Uterus (tissue), 4 donors: ENCODE results near the gene ATXN7L1. TPM values are rescaled to one million over a fixed set of nuclear protein-coding genes. Genes with fewer than 3 reads are reported as not detected.

ENCODE experiments used
- DNase-seq, 2 donors: peaks; one replicate each; pipeline ENCODE4 v3.0.0-alpha.2; 2019 to 2020
- H3K27ac ChIP-seq, 2 donors: fragments of 200-600 bp; sonication (generic); 1 replicate in 1 of 2; 2 replicates in 1 of 2; pipeline ENCODE4 v1.5.1; 2016 to 2018
- H3K27me3 ChIP-seq, 2 donors: fragments of 200-600 bp; sonication (generic); one replicate each; pipeline ENCODE4 v1.5.1; 2018 to 2019; ENCODE audit warnings: control low read depth in 1 of 2
- H3K36me3 ChIP-seq, 2 donors: fragments of 200-600 bp; sonication (generic); one replicate each; pipeline ENCODE4 v1.5.1; 2019; ENCODE audit warnings: control low read depth in 1 of 2
- H3K4me1 ChIP-seq, 2 donors: fragments of 200-600 bp; sonication (generic); one replicate each; pipeline ENCODE4 v1.5.1; 2018 to 2019; ENCODE audit warnings: control low read depth in 1 of 2
- H3K4me3 ChIP-seq, 2 donors: fragments of 200-600 bp; sonication (generic); 1 replicate in 1 of 2; 2 replicates in 1 of 2; pipeline ENCODE4 v1.5.1; 2018 to 2019; ENCODE audit warnings: mild to moderate bottlenecking in 1 of 2
- H3K9me3 ChIP-seq, 2 donors: fragments of 200-600 bp; sonication (generic); one replicate each; pipeline ENCODE4 v1.5.1; 2019; ENCODE audit warnings: control low read depth in 1 of 2
- POLR2A ChIP-seq, 2 donors: fragments of 450-650 bp; IDR thresholded peaks; one replicate each; pipeline ENCODE4 v1.6.1; 2016; ENCODE audit warnings: antibody characterized with exemption in 2 of 2, mild to moderate bottlenecking in 1 of 2, moderate library complexity in 1 of 2
- intact Hi-C: fragments of 100-400 bp; cut with DNase I; formaldehyde crosslinking; loops from one replicate; pipeline ENCODE4 v1.15.1; 2023; ENCODE audit warnings: low total_unique reads
- total RNA-seq, 4 donors: library from RNA; depleted of rRNA in 3 of 4; stranded (reverse); fragments of >200 nt in 3 of 4; gene quantifications; one replicate each; pipeline versions ENCODE4 v1.1.0 to v1.2.4, GENCODE V29; 2014 to 2023
- TF ChIP-seq, protein P1 (sequence below), 4 experiments: fragments of 200-600 bp in 2 of 4; fragments of 450-650 bp in 2 of 4; sonication (generic) in 2 of 4; IDR thresholded peaks; one replicate each; pipeline ENCODE4 v1.5.1; 2016 to 2019; ENCODE audit warnings: antibody characterized with exemption in 4 of 4, mild to moderate bottlenecking in 2 of 4, moderate library complexity in 1 of 4
- donor health status: DM: yes; HTN: yes; CAD: no.

ATXN7L1 gene
- total RNA-seq, 4 donors from 2014 or later: 4.4 to 22.4 (median 11.0) TPM

DNA sequence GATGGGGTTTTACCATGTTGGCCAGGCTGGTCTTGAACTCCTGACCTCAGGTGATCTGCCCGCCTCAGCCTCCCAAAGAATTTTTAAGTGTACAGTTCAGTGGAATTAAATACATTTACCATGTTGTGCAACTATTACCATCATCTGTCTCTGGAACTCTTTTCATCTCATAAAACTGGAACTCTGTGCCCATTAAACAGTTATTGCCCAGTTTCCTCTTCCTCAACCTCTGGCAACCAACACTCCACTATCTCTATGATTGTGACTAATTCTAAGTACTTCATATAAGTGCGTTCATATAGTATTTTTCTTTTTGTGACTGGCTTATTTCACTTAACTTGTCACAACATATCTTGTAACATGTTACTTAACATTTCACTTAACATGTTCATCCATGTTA, 41.3 kb upstream of the ATXN7L1 start:
- TF ChIP-seq, protein P1, sequence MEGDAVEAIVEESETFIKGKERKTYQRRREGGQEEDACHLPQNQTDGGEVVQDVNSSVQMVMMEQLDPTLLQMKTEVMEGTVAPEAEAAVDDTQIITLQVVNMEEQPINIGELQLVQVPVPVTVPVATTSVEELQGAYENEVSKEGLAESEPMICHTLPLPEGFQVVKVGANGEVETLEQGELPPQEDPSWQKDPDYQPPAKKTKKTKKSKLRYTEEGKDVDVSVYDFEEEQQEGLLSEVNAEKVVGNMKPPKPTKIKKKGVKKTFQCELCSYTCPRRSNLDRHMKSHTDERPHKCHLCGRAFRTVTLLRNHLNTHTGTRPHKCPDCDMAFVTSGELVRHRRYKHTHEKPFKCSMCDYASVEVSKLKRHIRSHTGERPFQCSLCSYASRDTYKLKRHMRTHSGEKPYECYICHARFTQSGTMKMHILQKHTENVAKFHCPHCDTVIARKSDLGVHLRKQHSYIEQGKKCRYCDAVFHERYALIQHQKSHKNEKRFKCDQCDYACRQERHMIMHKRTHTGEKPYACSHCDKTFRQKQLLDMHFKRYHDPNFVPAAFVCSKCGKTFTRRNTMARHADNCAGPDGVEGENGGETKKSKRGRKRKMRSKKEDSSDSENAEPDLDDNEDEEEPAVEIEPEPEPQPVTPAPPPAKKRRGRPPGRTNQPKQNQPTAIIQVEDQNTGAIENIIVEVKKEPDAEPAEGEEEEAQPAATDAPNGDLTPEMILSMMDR (IDR thresholded peaks at IDR 0.05): no peak
- TF ChIP-seq POLR2A (IDR thresholded peaks at IDR 0.05): no peak
- Histone ChIP-seq H3K36me3 (no peaks in the 10 kb centered on the region), H3K4me1 (no peaks in the 10 kb centered on the region), H3K9me3 (no peaks in the 10 kb centered on the region), H3K27ac (no peak overlapping the region), H3K4me3 (no peak overlapping the region), H3K27me3 (no peaks in the 10 kb centered on the region)
- intact Hi-C loops: no loop called here
- no peak for DNase-seq

DNA sequence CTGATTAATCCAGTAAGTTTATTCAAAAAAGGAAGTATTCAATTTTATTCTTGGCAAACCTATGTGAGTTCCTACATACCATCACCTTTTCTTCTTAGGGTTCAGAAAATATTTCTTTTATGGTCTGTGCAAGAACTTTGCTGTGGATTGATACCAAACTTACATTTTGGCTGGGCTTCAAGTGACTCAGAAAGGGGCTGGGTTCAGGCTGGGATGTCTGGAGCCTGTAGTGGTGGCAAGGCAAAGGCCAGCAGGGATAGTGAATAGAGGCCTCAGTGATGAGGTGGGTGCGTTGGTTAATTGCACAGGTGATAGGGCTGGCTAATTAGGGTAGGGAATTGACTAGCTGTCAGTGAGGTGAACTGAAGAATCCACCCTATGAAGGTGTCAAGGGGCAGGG, 40.2 kb upstream of the ATXN7L1 start:
- Histone ChIP-seq H3K27me3 (no peaks in the 10 kb centered on the region), H3K36me3 (no peaks in the 10 kb centered on the region), H3K4me1 (no peaks in the 10 kb centered on the region), H3K27ac (no peak overlapping the region), H3K9me3 (no peaks in the 10 kb centered on the region), H3K4me3 (no peak overlapping the region)
- DNase-seq: no peak
- intact Hi-C loops: no loop called here
- TF ChIP-seq POLR2A (IDR thresholded peaks at IDR 0.05): no peak
- TF ChIP-seq, protein P1 (IDR thresholded peaks at IDR 0.05): no peak

DNA sequence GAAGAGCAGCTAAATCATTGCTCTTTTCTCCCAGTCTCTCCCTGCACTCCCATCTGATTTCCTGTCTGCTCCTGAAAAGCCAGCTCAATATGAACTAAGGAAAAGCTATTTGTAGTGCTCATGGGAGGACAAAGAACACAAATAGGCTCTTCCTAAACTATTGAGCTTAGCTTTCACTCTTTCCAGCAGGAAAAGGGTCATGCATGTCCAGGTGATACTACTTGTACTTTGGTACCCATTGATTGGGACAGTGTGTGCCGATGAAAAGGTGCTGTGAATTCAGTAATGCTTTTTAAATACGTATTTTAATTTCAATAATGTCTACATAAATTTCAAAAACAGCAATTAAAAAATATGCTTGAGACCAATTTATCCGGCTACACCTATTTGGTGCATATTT, 37.5 kb upstream of the ATXN7L1 start:
- Histone ChIP-seq H3K36me3 (no peaks in the 10 kb centered on the region), H3K27ac (no peak overlapping the region), H3K27me3 (no peaks in the 10 kb centered on the region), H3K9me3 (no peaks in the 10 kb centered on the region), H3K4me1 (no peaks in the 10 kb centered on the region), H3K4me3 (no peak overlapping the region)
- intact Hi-C loops: no loop called here
- no peak for DNase-seq
- TF ChIP-seq, protein P1 (IDR thresholded peaks at IDR 0.05): no peak
- TF ChIP-seq POLR2A (IDR thresholded peaks at IDR 0.05): no peak

DNA sequence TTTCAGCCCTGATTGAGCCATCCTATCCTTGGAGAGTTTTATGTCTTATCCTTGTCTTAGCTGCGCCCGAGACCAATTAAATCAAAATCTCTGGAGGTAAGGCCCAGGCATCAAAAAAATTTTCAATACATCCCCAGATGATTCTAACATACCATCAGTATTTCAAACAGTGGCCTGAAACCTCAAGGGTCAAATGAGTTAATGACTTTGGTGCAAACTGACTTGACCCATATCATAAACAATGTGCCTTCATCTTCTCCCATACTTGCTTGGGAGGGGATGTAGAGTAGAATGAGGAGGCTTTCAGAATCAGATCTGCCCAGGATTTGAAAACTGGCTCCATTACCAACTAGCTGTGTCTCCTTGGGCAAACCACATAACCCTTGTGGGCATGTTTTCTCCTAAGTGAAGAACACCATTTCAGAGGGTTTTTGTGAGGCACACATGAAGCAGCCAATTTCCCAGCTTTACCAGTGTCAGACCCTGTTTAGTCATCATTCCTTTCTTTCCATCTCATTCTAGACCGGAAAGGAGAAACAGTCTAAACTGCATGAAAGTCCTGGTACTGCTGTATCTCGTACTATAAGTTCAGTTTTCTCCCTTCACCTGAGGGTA, 35.7 kb upstream of the ATXN7L1 start:
- no peak overlapping the region for H3K27ac ChIP-seq
- no peaks in the 10 kb centered on the region for H3K36me3 ChIP-seq
- no peaks in the 10 kb centered on the region for H3K4me1 ChIP-seq
- DNase-seq: no peak
- intact Hi-C loops: no loop called here
- no peaks in the 10 kb centered on the region for H3K27me3 ChIP-seq
- no peak for TF ChIP-seq POLR2A (IDR thresholded peaks at IDR 0.05)
- TF ChIP-seq, protein P1 (IDR thresholded peaks at IDR 0.05): no peak
- no peak overlapping the region for H3K4me3 ChIP-seq
- no peaks in the 10 kb centered on the region for H3K9me3 ChIP-seq

DNA sequence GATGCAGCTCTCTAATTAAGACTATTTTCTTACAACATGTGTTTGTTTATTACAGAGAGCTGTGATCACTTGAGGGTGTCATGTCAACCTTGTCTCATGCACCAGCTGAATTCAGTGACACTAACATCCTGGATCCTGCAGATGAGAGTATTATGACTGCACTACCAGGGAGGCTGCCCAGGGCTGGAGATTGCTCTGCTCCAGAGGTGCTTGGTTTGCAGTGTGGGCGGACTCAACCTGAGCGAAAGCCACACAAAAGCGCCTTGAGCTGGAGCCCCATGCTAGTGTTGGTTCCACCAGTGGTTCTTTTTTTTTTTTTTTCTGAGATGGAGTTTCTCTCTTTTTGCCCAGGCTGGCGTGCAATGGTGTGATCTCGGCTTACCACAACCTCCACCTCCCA, 33.8 kb upstream of the ATXN7L1 start:
- Histone ChIP-seq H3K27ac (no peak overlapping the region), H3K36me3 (no peaks in the 10 kb centered on the region), H3K9me3 (no peaks in the 10 kb centered on the region), H3K27me3 (no peaks in the 10 kb centered on the region), H3K4me3 (no peak overlapping the region), H3K4me1 (no peaks in the 10 kb centered on the region)
- no peak for DNase-seq
- TF ChIP-seq, protein P1 (IDR thresholded peaks at IDR 0.05): no peak
- intact Hi-C loops: no loop called here
